IMR-90 (cell line): ENCODE results near the gene STAC. TPM values are rescaled to one million over a fixed set of nuclear protein-coding genes. Genes with fewer than 3 reads are reported as not detected.

Experiments used
- ATAC-seq: fragments of 200-7000 bp; cut with Tn5 transposase; 2 replicates; pipeline ENCODE4 v1.9.1; 2020; ENCODE audit warnings: low read depth, mild to moderate bottlenecking, moderate library complexity
- BruUV-seq: library from RNA; stranded (reverse); fragments of 400-500 nt; replicated peaks from 2 replicates; lab custom pipeline; 2021; lab: Mats Ljungman, UMichigan
- CTCF ChIA-PET: fragments of 300-600 bp; formaldehyde crosslinking; extraction: SDS; loops from one replicate; lab custom pipeline; 2021; ENCODE audit warnings: antibody characterized with exemption; lab: Yijun Ruan, JAX
- POLR2A ChIA-PET: fragments of 300-600 bp; sonication (Branson Sonifier 250); formaldehyde crosslinking; loops from one replicate; lab custom pipeline; 2022; ENCODE audit warnings: antibody characterized with exemption; ENCODE audit not compliant: unreplicated experiment; lab: Charles Lee
- DNase-seq: peaks from one replicate; pipeline ENCODE4 v3.0.0; 2013
- H2AFZ ChIP-seq: replicated peaks from 2 replicates; pipeline ENCODE3; 2013; ENCODE audit warnings: low read length, mild to moderate bottlenecking; ENCODE audit not compliant: poor library complexity
- H2AK5ac ChIP-seq: 2 replicates; pipeline ENCODE4 v1.6.1; 2013; ENCODE audit warnings: low read depth, low read length, inconsistent platforms
- H2AK9ac ChIP-seq: replicated peaks from 2 replicates; pipeline ENCODE3; 2013; ENCODE audit warnings: mild to moderate bottlenecking, low read depth, low read length, moderate library complexity; ENCODE audit not compliant: poor library complexity
- H2BK120ac ChIP-seq: 2 replicates; pipeline ENCODE4 v1.6.1; 2013; ENCODE audit warnings: low read depth, low read length, inconsistent platforms
- H2BK15ac ChIP-seq: 3 replicates; pipeline ENCODE4 v1.6.1; 2013; ENCODE audit warnings: low read depth, low read length, inconsistent platforms
- H2BK20ac ChIP-seq: 2 replicates; pipeline ENCODE4 v1.6.1; 2013; ENCODE audit warnings: low read depth, mild to moderate bottlenecking, inconsistent platforms, low read length, moderate library complexity
- H2BK5ac ChIP-seq: 2 replicates; pipeline ENCODE4 v1.6.1; 2013; ENCODE audit warnings: mild to moderate bottlenecking, low read depth, low read length, inconsistent platforms; ENCODE audit not compliant: poor library complexity, severe bottlenecking
- H3K14ac ChIP-seq: replicated peaks from 2 replicates; pipeline ENCODE4 v1.6.1; 2013; ENCODE audit warnings: low read depth, low read length, inconsistent platforms
- H3K18ac ChIP-seq: 2 replicates; pipeline ENCODE4 v1.6.1; 2013; ENCODE audit warnings: low read depth, low read length, control low read depth
- H3K23ac ChIP-seq: 2 replicates; pipeline ENCODE4 v1.6.1; 2013; ENCODE audit warnings: low read depth, low read length, inconsistent platforms
- H3K27ac ChIP-seq: 2 replicates; pipeline ENCODE4 v1.5.1; 2013; ENCODE audit warnings: mild to moderate bottlenecking, control low read depth, low read length; ENCODE audit not compliant: insufficient read depth
- H3K27me3 ChIP-seq: 2 replicates; pipeline ENCODE4 v1.6.1; 2013; ENCODE audit warnings: low read length; ENCODE audit not compliant: control insufficient read depth, insufficient read depth
- H3K36me3 ChIP-seq: 2 replicates; pipeline ENCODE4 v1.6.1; 2013; ENCODE audit warnings: low read length, mixed read lengths; ENCODE audit not compliant: control insufficient read depth, insufficient read depth
- H3K4ac ChIP-seq: 2 replicates; pipeline ENCODE4 v1.6.1; 2013; ENCODE audit warnings: low read depth, low read length, inconsistent platforms
- H3K4me1 ChIP-seq: 2 replicates; pipeline ENCODE4 v1.6.1; 2013; ENCODE audit warnings: low read length, mixed read lengths; ENCODE audit not compliant: control insufficient read depth, insufficient read depth
- H3K4me2 ChIP-seq: 2 replicates; pipeline ENCODE4 v1.6.1; 2013; ENCODE audit warnings: low read depth, mild to moderate bottlenecking, control low read depth, low read length, moderate library complexity
- H3K4me3 ChIP-seq: 2 replicates; pipeline ENCODE4 v1.5.1; 2013; ENCODE audit warnings: low read depth, mild to moderate bottlenecking, control low read depth, low read length, moderate library complexity; ENCODE audit not compliant: insufficient read depth
- H3K56ac ChIP-seq: 2 replicates; pipeline ENCODE4 v1.6.1; 2013; ENCODE audit warnings: low read length, inconsistent platforms; ENCODE audit not compliant: insufficient read depth; ENCODE audit errors: extremely low read depth
- H3K79me1 ChIP-seq, 2 experiments: 2 replicates each; pipeline ENCODE4 v1.6.1; 2013; ENCODE audit warnings: low read length in 2 of 2, inconsistent platforms in 1 of 2, low read depth in 1 of 2
- H3K9ac ChIP-seq: 2 replicates; pipeline ENCODE4 v1.6.1; 2013; ENCODE audit warnings: low read depth, low read length, control low read depth
- H3K9me1 ChIP-seq: 2 replicates; pipeline ENCODE4 v1.6.1; 2013; ENCODE audit warnings: low read length, inconsistent platforms; ENCODE audit not compliant: insufficient read depth
- H3K9me3 ChIP-seq: 2 replicates; pipeline ENCODE4 v1.6.1; 2013; ENCODE audit warnings: low read length; ENCODE audit not compliant: control insufficient read depth, insufficient read depth
- H4K20me1 ChIP-seq: 2 replicates; pipeline ENCODE4 v1.6.1; 2013; ENCODE audit warnings: low read length, inconsistent platforms; ENCODE audit not compliant: insufficient read depth
- H4K5ac ChIP-seq: 2 replicates; pipeline ENCODE4 v1.6.1; 2013; ENCODE audit warnings: mild to moderate bottlenecking, low read depth, low read length, control low read depth
- H4K8ac ChIP-seq, 2 experiments: 2 replicates each; pipeline ENCODE4 v1.6.1; 2013; ENCODE audit warnings: low read depth in 2 of 2, low read length in 2 of 2, control low read depth in 1 of 2, inconsistent platforms in 1 of 2
- H4K91ac ChIP-seq: 2 replicates; pipeline ENCODE4 v1.6.1; 2013; ENCODE audit warnings: low read depth, low read length, inconsistent platforms; ENCODE audit not compliant: insufficient read depth
- CHD1 ChIP-seq: IDR thresholded peaks from 2 replicates; pipeline ENCODE4 v1.6.1; 2012; ENCODE audit warnings: low read depth, low read length, improper control_type of control experiment
- CTCF ChIP-seq: conservative IDR thresholded peaks from 2 replicates; pipeline ENCODE4 v1.5.1; 2012; ENCODE audit warnings: mild to moderate bottlenecking, low read depth, low read length, improper control_type of control experiment
- FOS ChIP-seq: fragments of 150-350 bp; IDR thresholded peaks from 2 replicates; pipeline ENCODE4 v1.6.1; 2016; ENCODE audit warnings: low read depth, low read length
- MAFK ChIP-seq: IDR thresholded peaks from 2 replicates; pipeline ENCODE4 v1.6.1; 2012; ENCODE audit warnings: low read depth, low read length, improper control_type of control experiment
- MXI1 ChIP-seq: IDR thresholded peaks from 2 replicates; pipeline ENCODE4 v1.6.1; 2012; ENCODE audit warnings: low read depth, mild to moderate bottlenecking, low read length, moderate library complexity, borderline replicate concordance
- RAD21 ChIP-seq: IDR thresholded peaks from 2 replicates; pipeline ENCODE4 v1.6.1; 2012; ENCODE audit warnings: low read length, improper control_type of control experiment
- RCOR1 ChIP-seq: IDR thresholded peaks from 2 replicates; pipeline ENCODE4 v1.6.1; 2012; ENCODE audit warnings: mild to moderate bottlenecking, low read length, improper control_type of control experiment; ENCODE audit not compliant: insufficient replicate concordance
- RFX5 ChIP-seq: IDR thresholded peaks from 2 replicates; pipeline ENCODE4 v1.8.0; 2012; ENCODE audit warnings: low read depth, mild to moderate bottlenecking, low read length, moderate library complexity
- SMC3 ChIP-seq: fragments of 150-350 bp; IDR thresholded peaks from 2 replicates; pipeline ENCODE4 v1.6.1; 2016; ENCODE audit warnings: low read depth, mild to moderate bottlenecking, antibody characterized with exemption, low read length, moderate library complexity
- WGBS, 2 experiments: methylation state at CpG; one replicate each; pipeline versions ENCODE4 v1.1.5 to v1.1.7; 2013; ENCODE audit warnings: missing lambda C conversion rate in 2 of 2; ENCODE audit not compliant: insufficient read length in 1 of 2; ENCODE audit errors: extremely low coverage in 2 of 2; 5-methylcytosine and 5-hydroxymethylcytosine counted together
- dilution Hi-C: fragments of 300-500 bp; cut with HindIII; formaldehyde crosslinking; loops from one replicate; pipeline ENCODE4 v1.14.3; 2018; ENCODE audit warnings: low sequenced_read_pairs; ENCODE audit not compliant: unreplicated experiment
- in situ Hi-C: fragments of 300-500 bp; cut with MboI; formaldehyde crosslinking; loops from 3 replicates; pipeline ENCODE4 v1.14.3; 2019; ENCODE audit warnings: low sequenced_read_pairs, inconsistent platforms, mixed read lengths
- intact Hi-C: fragments of 100-400 bp; cut with micrococcal nuclease; formaldehyde crosslinking; loops from 2 replicates; pipeline ENCODE4 v1.10.0; 2022
- polyA plus RNA-seq, 3 experiments: library from polyadenylated mRNA; depleted of rRNA; stranded (reverse); fragments of >200 nt; gene quantifications; 2 replicates each; pipeline ENCODE4 v1.2.3, GENCODE V29; 2012; ENCODE audit warnings: low replicate concordance in 1 of 3
- total RNA-seq: library from RNA; depleted of rRNA; stranded (reverse); fragments of >200 nt; gene quantifications from 2 replicates; pipeline ENCODE4 v1.2.3, GENCODE V29; 2012

Gene STAC
- total and polyA plus RNA-seq, 2 of the 4 experiments (the other 2 are of a cell fraction): 0.19 to 0.36 TPM

DNA sequence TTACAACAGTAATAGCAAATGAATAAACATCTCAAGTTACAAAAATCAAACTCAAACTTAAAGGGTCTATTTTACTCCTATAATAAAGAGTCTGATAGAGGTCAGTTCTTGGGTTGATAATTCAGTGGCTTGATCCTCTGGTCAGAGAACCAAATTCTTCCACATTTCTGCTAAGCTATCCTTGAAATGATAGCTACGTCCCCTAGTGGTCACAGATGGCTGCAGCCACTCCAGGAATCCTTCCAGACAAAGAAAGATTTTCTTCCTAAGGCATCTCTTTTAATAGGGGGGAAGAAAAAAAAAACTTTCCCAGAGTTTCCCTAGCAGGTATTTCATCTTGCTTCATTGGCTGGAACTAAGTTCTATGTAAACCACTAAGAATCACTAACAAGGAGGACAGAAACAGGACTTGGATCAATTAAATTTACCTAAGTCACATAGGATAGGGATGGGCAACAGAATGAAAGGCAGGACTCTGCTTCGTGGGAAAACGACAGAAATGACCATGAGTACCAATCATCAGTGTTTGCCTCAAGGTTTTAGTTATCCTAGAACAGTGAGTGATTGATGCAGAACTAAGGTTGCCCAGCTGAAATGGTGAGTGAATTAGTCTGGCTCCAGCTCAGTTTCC, 160.7 kb downstream of the STAC start:
- ATAC-seq (peak; percentile 53; the same call in 1 of the 2 replicates), DNase-seq (peak; percentile 9)
- ChIA-PET CTCF (interaction anchor here (0.8 kb wide), 1 partner anchor 18 kb away, joined by 3 read pairs; no protein-coding TSS in a partner anchor), POLR2A (interaction anchor here (0.6 kb wide), 1 partner anchor 605 kb away, joined by 3 read pairs; no protein-coding TSS in a partner anchor)
- no peak overlapping the region for H4K91ac ChIP-seq
- intact Hi-C loops (loop anchor here (1.0 to 5.0 kb wide), 2 partner anchors 161 to 575 kb away; no protein-coding TSS in a partner anchor), dilution Hi-C loops (no loop called here), in situ Hi-C loops (no loop called here)
- no peaks in the 10 kb centered on the region for H3K36me3 ChIP-seq
- no peaks in the 10 kb centered on the region; the same call in 1 of the 2 replicates for H3K27me3 ChIP-seq
- no peak overlapping the region for H4K8ac ChIP-seq
- no peak overlapping the region for H3K18ac ChIP-seq
- H3K79me1 ChIP-seq: no peaks in the 10 kb centered on the region
- H3K56ac ChIP-seq: no peak overlapping the region
- H2AK9ac ChIP-seq: no peak overlapping the region
- BruUV-seq: no TSS peak
- H3K4me3 ChIP-seq: no peak overlapping the region
- no peak overlapping the region for H3K9ac ChIP-seq
- H2AFZ ChIP-seq: no peak overlapping the region
- no peaks in the 10 kb centered on the region for H4K20me1 ChIP-seq
- H3K14ac ChIP-seq: no peak overlapping the region
- H3K9me3 ChIP-seq: no peaks in the 10 kb centered on the region
- 40% methylated on average over 1 of the region's 3 CpGs; no CpG with 5 or more reads in 1 of the 2 experiments for WGBS, 2 experiments
- H3K4me1 ChIP-seq: no peaks in the 10 kb centered on the region
- no peak overlapping the region for H2BK20ac ChIP-seq
- no peak overlapping the region for H3K4me2 ChIP-seq
- no peak overlapping the region for H4K5ac ChIP-seq
- H3K4ac ChIP-seq: no peak overlapping the region
- H3K9me1 ChIP-seq: no peaks in the 10 kb centered on the region
- no peak overlapping the region for H2BK15ac ChIP-seq
- TF ChIP-seq SMC3 (peak; percentile 40), RCOR1 (no peak), RFX5 (no peak), MXI1 (no peak), MAFK (no peak), CTCF (peak; percentile 53), RAD21 (peak; percentile 45), CHD1 (no peak), FOS (no peak)
- no peak overlapping the region for H2BK5ac ChIP-seq
- no peak overlapping the region for H3K23ac ChIP-seq
- no peak overlapping the region for H3K27ac ChIP-seq
- no peak overlapping the region for H2BK120ac ChIP-seq
- H2AK5ac ChIP-seq: no peak overlapping the region
